ENCODE data around the gene FOXP1. TPM values are rescaled to one million over a fixed set of nuclear protein-coding genes. Genes with fewer than 3 reads are reported as not detected.

The FOXP1 gene
- total and polyA plus RNA-seq, 2 of the 8 experiments (the other 6 are each of a cell fraction or from before 2014, with no cell fraction given): 13.9 to 25.4 TPM

GRCh38 chr3:71397726-71398125, 185.8 kb downstream of the FOXP1 start:
- no peak overlapping the region for H3K14ac ChIP-seq (ENCODE audit: insufficient read length)
- H3K4me1 ChIP-seq (replicated peaks in 1 of 4; ENCODE audit: control insufficient read depth in 3 of 4, insufficient read depth in 4 of 4, low read length in 3 of 4): peaks cover 0 to 6% (median 0%) of the 10 kb centered on the region in 4 experiments; a peak in 1 of 7 replicates
- FAIRE-seq (no peak), DNase-seq (ENCODE audit: low read depth in 1 of 2, low spot score in 2 of 2) (no peak)
- ChIA-PET CTCF (ENCODE audit: partially characterized antibody) (interaction anchor here (0.6 to 2.7 kb wide), 52 partner anchors 8 to 1514 kb away, joined by 3 to 16 read pairs (median 4); no protein-coding TSS in a partner anchor), POLR2A (ENCODE audit: partially characterized antibody) (no interaction called here)
- H3K4me2 ChIP-seq (ENCODE audit: insufficient read depth in 1 of 2, low read depth in 2 of 2, low read length in 2 of 2): no peak overlapping the region
- H3K27ac ChIP-seq (ENCODE audit: low read depth, low read length): no peak overlapping the region
- H3K79me1 ChIP-seq (ENCODE audit: low read depth, low read length): no peaks in the 10 kb centered on the region
- no peak overlapping the region for H2BK120ac ChIP-seq (replicated peaks; ENCODE audit: low read depth, low read length)
- H3K23ac ChIP-seq (ENCODE audit: insufficient read length): no peak overlapping the region
- H2AK5ac ChIP-seq (ENCODE audit: low read depth, low read length): no peak overlapping the region
- no peak overlapping the region for H4K91ac ChIP-seq (replicated peaks; ENCODE audit: insufficient read length, low read length)
- no peak overlapping the region for H4K5ac ChIP-seq (ENCODE audit: insufficient read length, low read depth, low read length)
- H4K8ac ChIP-seq (ENCODE audit: extremely low read depth, insufficient read depth, low read length): no peak overlapping the region
- H2BK20ac ChIP-seq (ENCODE audit: low read length): no peak overlapping the region
- no peaks in the 10 kb centered on the region for H4K20me1 ChIP-seq (replicated peaks in 1 of 2; ENCODE audit: control insufficient read depth in 1 of 2, insufficient read depth in 2 of 2, low read length in 2 of 2)
- H3K56ac ChIP-seq (replicated peaks; ENCODE audit: insufficient read length, low read depth, low read length): no peak overlapping the region
- no peaks in the 10 kb centered on the region for H3K36me3 ChIP-seq (ENCODE audit: control insufficient read depth in 2 of 4, insufficient read depth in 4 of 4, low read length in 3 of 4)
- no peaks in the 10 kb centered on the region for H3K23me2 ChIP-seq (ENCODE audit: low read depth, low read length)
- H3K4me3 ChIP-seq (ENCODE audit: extremely low read depth in 1 of 4, insufficient read depth in 2 of 4, low read depth in 3 of 4, low read length in 4 of 4): no peak overlapping the region
- H3K79me2 ChIP-seq (ENCODE audit: control insufficient read depth in 1 of 2, insufficient read depth in 2 of 2, low read length in 2 of 2): no peaks in the 10 kb centered on the region
- H2BK12ac ChIP-seq (ENCODE audit: low read depth, low read length): no peak overlapping the region
- WGBS, 2 experiments (ENCODE audit: extremely low coverage in 1 of 2, insufficient coverage in 1 of 2, insufficient read length in 1 of 2, insufficient replicate concordance in 2 of 2, low coverage in 1 of 2, low lambda C conversion rate in 2 of 2, missing lambda C conversion rate in 1 of 2): 90% methylated on average over 2 of the region's 2 CpGs; no CpG with 5 or more reads in 1 of the 2 experiments
- no peaks in the 10 kb centered on the region for H3K27me3 ChIP-seq (replicated peaks in 1 of 4; ENCODE audit: control insufficient read depth in 3 of 4, extremely low read depth in 1 of 4, insufficient read depth in 3 of 4, low read length in 3 of 4)
- H2AFZ ChIP-seq (ENCODE audit: low read length): no peak overlapping the region
- H3K9ac ChIP-seq (replicated peaks in 1 of 4; ENCODE audit: extremely low read depth in 1 of 4, low read depth in 3 of 4, low read length in 3 of 4): no peak overlapping the region
- no peaks in the 10 kb centered on the region for H3K9me3 ChIP-seq (ENCODE audit: insufficient read depth in 2 of 2, low read depth in 1 of 2, low read length in 1 of 2)
- no peak overlapping the region for H2BK5ac ChIP-seq (ENCODE audit: low read depth, low read length)
- no peak overlapping the region for H2BK15ac ChIP-seq (ENCODE audit: low read length)
- H3K18ac ChIP-seq (ENCODE audit: extremely low read depth, low read length): no peak overlapping the region
- H3K4ac ChIP-seq (replicated peaks; ENCODE audit: insufficient read length, low read depth, low read length): no peak overlapping the region
- no peak for TF ChIP-seq KDM4A (IDR thresholded peaks at IDR 0.05; ENCODE audit: low read depth, low read length, severe bottlenecking)
- no peak for TF ChIP-seq SAP30 (IDR thresholded peaks at IDR 0.05; ENCODE audit: insufficient read depth, insufficient replicate concordance, low read length)
- no peak for TF ChIP-seq CEBPB (IDR thresholded peaks at IDR 0.05; ENCODE audit: low read depth, low read length)
- no peak for TF ChIP-seq ATF3 (IDR thresholded peaks at IDR 0.05; ENCODE audit: insufficient read depth, low read depth, low read length)
- TF ChIP-seq JUND (IDR thresholded peaks at IDR 0.05; ENCODE audit: low read length): no peak
- TF ChIP-seq JUN (IDR thresholded peaks at IDR 0.05; ENCODE audit: low read depth, low read length): no peak
- no peak for TF ChIP-seq ATF2 (IDR thresholded peaks at IDR 0.05; ENCODE audit: low read length)
- TF ChIP-seq PHF8 (conservative IDR thresholded peaks at IDR 0.05; ENCODE audit: low read depth, low read length): no peak
- TF ChIP-seq ZNF274 (IDR thresholded peaks at IDR 0.05; ENCODE audit: borderline replicate concordance, extremely low read depth, low read length): no peak
- no peak for TF ChIP-seq SIX5 (IDR thresholded peaks at IDR 0.05; ENCODE audit: low read depth, low read length)
- no peak for TF ChIP-seq BRCA1 (IDR thresholded peaks at IDR 0.05; ENCODE audit: low read depth, low read length)
- no peak for TF ChIP-seq EGR1 (IDR thresholded peaks at IDR 0.05; ENCODE audit: borderline replicate concordance, low read depth, low read length)
- TF ChIP-seq KDM1A (IDR thresholded peaks at IDR 0.05; ENCODE audit: borderline replicate concordance, low read length): no peak

Data from H1 (cell line).